HG02943 (cell line): ENCODE data around the gene SERPINC1.
"Not testable (repeated sequence)": the region's sequence is repeated elsewhere in the genome, so short reads cannot be mapped to it uniquely, and the experiment has no call there.

ENCODE experiments used
- ATAC-seq: cut with Tn5 transposase; IDR thresholded peaks from one replicate; pipeline ENCODE4 v1.9.1; 2021; ENCODE audit warnings: mild to moderate bottlenecking, low read depth, moderate library complexity; ENCODE audit not compliant: unreplicated experiment

SERPINC1 gene

DNA sequence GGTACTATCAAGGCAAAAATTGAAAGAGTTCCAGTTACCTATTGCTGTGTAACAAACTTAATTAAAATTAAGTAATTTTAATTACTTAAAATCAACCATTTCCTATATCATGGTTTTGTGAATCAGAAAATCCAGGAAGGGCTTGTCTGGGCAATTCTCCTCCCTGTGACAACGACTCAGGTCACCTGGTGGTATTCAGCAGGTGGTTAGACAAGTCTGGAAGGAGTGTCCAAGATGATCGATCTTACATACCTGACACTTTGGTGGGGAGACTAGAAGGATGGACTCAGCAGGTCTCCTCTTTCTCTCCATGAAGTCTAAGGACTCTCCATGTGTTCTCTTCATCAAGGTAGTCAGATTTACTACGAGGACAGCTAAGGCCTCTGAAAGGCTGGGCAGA, 22.9 kb downstream of the SERPINC1 start:
- no peak for ATAC-seq

GRCh38 chr1:173893611-173894010, 23.5 kb downstream of the SERPINC1 start:
- no peak for ATAC-seq

DNA sequence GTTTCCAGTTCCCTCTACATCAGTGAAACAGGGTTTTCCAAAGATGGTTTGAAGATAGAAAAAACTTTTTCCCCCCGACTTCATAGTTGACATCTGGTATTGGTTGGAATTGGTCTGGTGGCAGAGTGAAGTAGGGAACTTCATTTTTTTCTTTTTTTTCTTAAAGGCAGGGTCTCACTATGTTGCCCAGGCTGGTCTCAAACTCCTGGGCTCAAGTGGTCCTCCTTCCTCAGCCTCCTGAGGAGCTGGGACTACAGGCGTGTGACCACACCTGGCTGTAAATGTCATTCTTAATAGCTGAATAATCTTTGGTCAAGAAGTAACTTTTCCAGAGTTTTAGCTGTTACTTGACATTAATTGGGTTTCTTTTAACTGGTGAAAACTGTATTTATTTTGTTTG, 27.2 kb downstream of the SERPINC1 start:
- no peak for ATAC-seq

DNA sequence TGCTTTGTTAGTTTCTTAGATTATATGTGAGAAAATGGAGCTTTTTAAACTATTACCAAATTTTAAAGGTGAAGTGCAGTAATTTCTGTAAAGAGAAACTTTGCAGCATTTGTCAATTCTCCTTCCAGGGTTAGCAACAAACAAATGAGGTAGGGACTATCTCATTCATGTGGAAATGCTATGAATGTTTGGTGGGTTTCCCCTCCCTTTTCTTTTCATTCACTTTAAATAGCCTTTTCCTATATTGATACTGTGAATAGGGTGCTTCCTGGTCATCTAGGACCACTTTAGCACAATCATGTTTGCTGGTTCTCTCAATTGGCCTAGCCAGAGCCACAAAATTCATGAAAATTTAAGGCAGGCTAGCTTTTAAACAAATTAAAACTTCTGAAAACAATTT, 28.4 kb downstream of the SERPINC1 start:
- no peak for ATAC-seq

DNA sequence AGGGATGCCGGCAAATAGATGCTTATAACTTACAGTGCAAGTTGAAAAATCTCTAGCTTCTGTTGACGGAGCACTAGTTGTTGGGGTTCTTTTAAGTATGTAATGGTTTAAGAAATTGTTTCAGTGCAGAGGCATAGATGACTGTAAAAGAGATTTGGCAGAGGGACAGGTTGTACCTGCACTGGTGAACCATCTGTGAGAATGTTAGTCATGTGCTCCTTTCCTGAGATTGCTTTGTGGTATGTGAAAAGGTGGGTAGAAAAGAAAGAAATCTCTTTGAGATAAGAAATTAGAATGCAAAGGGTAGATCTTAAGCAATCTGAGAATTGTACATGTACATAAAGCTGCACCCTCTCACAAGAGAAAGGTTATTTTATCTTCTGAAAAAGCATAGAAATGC, 29.5 kb downstream of the SERPINC1 start:
- no peak for ATAC-seq

- no peak for ATAC-seq
Observed at GRCh38 chr1:173886746-173887611, 30.1 kb downstream of the SERPINC1 start.

DNA sequence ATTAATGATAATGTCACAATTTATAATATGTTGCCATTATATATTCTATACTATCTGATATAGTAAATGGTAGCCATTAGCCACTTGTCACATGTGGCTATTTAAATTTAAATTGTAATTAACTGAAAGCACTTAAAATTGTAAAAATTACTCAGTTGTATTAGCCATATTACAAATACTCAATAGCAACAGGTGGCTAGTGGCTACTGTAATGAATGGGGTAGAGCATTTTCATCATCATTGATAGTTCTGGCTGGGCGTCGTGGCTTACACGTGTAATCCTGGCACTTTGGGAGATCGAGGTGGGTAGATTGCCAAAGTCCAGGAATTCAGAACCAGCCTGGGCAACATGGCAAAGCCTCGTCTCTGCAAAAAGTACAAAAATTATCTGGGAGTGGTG, 32.4 kb downstream of the SERPINC1 start:
- ATAC-seq = no peak

- not testable (repeated sequence) for ATAC-seq
Observed at GRCh38 chr1:173881117-173881516, 36.0 kb downstream of the SERPINC1 start.

GRCh38 chr1:173878251-173878650, 38.9 kb downstream of the SERPINC1 start:
- no peak for ATAC-seq

DNA sequence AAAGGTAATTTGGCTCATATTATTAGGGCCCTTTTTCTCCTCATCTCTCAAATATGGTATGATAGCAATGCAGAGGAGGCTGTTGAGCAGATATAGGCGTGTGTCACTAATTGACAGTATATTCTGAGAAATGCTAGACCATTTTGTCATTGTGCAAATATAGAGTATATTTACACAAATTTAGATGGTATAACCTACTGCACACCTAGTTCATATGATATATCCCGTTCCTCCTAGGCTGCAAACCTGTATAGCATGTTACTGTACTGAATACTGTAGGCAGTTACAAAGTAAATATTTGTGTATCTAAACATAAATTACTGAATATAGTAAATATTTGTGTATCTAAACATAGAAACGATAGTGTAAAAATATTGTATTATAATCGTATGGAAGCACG, 40.4 kb downstream of the SERPINC1 start:
- no peak for ATAC-seq

- ATAC-seq = no peak
Observed at GRCh38 chr1:173871500-173871899, 45.6 kb downstream of the SERPINC1 start.

- no peak for ATAC-seq
Observed at GRCh38 chr1:173871091-173871490, 46.0 kb downstream of the SERPINC1 start.

DNA sequence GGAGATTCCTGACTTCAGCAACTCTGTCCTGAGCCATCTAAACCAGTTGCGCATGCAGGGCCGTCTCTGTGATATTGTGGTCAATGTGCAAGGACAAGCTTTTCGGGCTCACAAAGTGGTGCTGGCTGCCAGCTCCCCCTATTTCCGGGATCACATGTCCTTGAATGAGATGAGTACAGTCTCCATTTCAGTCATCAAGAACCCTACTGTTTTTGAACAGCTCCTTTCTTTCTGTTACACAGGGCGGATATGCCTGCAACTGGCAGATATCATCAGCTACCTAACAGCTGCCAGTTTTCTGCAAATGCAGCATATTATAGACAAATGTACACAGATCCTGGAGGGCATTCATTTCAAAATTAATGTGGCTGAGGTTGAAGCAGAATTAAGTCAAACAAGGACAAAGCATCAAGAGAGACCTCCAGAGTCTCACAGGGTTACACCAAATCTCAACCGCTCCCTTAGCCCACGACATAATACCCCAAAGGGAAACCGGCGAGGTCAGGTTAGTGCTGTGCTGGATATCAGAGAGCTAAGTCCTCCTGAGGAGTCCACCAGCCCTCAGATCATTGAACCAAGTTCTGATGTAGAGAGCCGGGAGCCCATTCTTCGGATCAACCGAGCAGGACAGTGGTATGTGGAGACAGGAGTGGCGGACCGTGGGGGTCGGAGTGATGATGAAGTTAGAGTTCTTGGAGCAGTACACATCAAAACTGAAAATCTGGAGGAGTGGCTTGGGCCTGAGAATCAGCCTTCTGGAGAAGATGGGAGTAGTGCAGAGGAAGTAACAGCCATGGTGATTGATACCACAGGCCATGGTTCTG, 46.7 kb downstream of the SERPINC1 start:
- no peak for ATAC-seq

DNA sequence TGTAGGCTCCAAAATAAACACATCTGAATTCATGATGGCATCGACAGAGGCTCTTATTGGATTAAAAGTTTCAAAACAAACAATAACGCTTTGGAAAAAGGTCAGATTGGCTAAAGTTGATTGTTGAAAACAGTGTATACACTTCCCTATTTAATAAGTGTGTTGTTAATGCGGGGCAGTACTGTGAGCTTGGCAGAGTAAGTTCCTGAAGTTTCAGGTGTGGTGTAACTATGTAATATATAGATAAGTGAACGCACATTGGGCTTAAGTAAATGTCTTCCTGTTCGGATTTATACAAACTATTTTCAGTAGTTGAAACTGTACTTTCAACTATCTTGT, 48.1 kb downstream of the SERPINC1 start:
- ATAC-seq = no peak

DNA sequence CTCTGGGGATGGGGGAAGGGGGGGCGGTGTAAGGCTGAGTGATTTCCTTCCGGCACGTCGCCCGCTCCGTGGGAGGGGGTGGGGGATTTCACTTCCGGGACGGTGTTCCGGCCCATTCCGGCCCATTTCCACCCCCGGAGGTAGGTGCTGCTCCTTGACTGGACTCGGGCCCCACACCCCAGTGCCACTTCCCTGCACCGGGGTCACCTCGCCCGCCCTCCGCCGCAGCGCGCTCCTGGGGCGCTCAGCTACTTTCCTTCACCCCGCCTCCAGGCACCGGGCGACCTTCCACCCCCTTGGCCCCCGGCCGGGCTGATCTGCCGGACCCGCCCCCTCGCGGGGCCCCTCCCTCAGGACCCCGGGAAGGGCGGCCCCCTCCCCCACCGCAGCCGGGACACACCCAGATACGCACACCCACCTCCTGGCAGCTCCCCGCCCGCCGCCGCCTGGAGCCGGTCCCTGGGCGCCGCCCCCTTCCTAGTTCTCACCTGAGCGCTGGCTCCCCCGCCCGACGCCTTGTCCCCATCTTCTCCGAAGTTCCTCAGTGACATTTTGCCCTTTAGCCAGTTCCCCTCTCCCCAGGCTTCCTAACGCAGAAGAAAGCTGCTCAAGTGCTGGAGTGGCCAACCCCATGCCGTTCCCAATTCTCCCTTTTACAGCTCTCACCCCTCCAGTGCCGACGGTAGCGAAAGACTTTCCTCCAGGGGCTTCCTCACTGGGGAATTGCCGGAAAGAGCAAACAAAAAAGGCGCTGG, 48.7 kb downstream of the SERPINC1 start, which contains the start of gene ZBTB37:
Gene ZBTB37, plus strand, starts transcription at position 115 of the 755 bp plus-strand sequence. CDS start 1,846 bp downstream, outside the sequence.
- peak; percentile 55 for ATAC-seq

DNA sequence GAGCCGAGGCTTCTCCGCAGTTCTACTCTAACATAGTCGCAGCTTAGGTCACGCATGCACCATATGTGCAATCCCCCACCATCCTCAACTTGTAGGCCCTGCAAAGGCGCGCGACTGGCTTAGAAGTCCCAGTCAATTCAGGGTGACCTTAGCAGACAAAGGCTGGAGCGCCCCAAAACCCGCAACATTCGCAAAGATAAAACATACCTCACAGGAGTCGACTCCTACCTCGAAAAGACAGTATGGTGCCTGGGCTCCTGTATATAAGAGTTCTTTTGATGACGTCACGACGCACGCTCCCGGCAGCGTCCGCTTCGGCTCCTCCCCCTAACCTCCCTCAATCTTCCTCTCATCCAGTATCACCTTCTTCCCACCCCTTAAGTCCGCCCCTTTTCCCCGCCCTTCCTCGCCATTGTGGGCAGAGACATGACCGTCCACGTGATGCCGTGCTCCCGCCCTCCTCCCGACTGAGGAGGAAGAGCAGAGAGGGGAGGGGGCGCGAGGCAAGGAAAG, 49.3 kb downstream of the SERPINC1 start, which contains the start of gene GAS5:
Gene GAS5, minus strand, starts transcription at position 237 of the 513 bp plus-strand sequence.
- ATAC-seq = peak; percentile 75

GRCh38 chr1:173867141-173867752, 49.9 kb downstream of the SERPINC1 start:
- ATAC-seq = no peak

DNA sequence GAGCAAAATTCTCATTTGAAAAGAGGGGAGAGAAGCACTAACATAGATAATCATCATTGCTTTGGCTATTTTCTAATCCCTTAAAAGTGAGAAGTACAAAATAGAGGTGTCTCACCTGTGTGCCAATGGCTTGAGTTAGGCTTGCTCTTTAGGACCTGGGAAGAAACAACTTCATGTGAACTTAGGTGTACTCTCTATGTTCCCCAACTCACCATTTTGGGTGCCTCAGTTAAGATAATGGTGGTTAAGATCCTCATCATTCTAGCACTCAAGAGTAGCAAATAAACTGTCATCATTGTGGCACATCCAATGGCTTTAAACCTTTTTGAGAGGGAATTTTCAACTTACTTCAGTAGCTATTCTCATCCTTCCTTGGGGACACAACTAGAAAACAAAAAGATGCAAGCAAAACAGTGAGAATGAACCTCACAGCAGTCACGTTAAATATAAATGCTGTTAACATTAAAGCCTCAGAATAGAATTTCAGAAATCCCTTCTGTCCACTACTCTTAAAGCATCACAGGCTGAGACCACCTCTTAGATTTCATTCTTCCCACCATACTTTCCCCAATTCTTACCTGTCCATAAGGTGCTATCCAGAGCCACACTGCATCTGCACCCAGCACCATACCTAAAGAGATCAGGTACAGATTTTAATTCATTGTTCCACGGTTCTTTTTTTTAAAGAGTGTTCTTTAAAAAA, 50.6 kb downstream of the SERPINC1 start:
- no peak for ATAC-seq

GRCh38 chr1:173865468-173866164, 51.5 kb downstream of the SERPINC1 start:
- no peak for ATAC-seq
